DMS114 treated with DMSO at 0.1 percent for 48 hours (cell line): ENCODE results near the gene HSPA12A.

ENCODE experiments used
- DNase-seq: peaks from one replicate; lab custom pipeline; 2025; ENCODE audit not compliant: unreplicated experiment; lab: John Stamatoyannopoulos, UW

HSPA12A gene

GRCh38 chr10:116744885-116745284 is 2.5 kb upstream of the HSPA12A start:
- no peak for DNase-seq

GRCh38 chr10:116744163-116744753 is 1.9 kb upstream of the HSPA12A start:
- no peak for DNase-seq

- no peak for DNase-seq
Observed at GRCh38 chr10:116743266-116744064, 1.1 kb upstream of the HSPA12A start.

GRCh38 chr10:116741391-116742351 is 695 bp downstream of the HSPA12A start:
- no peak for DNase-seq

- DNase-seq = no peak
Observed at GRCh38 chr10:116740971-116741370, 1.4 kb downstream of the HSPA12A start.

GRCh38 chr10:116738339-116738738 is 4.0 kb downstream of the HSPA12A start:
- no peak for DNase-seq

DNA sequence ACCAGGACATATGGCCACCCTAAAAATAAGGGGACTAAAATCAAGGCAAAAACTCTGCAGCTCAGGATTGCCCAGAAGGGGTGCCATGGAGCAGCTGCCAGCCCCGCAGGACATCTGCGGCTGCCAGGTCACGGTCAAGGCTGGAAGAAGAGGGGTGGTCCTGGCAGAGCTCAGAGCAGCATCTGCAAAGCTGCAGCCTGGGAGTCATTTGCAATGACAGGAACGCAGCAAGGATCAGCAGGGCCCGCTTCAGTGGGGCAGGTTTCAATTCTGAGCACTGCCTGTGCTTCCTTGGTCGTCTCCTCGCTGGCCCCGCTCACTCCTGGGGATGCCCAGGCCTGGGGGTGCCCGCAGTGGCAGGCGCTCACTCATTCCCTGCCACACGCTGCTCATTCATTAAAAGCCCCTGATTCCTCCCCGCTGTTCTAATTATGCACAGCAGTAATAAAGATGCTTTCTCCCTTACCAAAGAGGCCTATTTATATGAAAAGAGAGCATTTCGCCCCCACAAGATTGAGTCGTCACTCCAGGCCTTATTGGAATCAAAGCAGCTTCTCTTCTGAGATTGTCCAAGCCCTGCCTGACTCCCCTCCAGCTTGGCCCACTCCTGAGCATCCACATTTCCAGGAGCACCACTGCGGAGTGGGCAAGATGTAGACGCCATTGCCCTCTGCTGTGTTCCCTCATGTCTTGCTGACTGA is 4.6 kb downstream of the HSPA12A start:
- no peak for DNase-seq

DNA sequence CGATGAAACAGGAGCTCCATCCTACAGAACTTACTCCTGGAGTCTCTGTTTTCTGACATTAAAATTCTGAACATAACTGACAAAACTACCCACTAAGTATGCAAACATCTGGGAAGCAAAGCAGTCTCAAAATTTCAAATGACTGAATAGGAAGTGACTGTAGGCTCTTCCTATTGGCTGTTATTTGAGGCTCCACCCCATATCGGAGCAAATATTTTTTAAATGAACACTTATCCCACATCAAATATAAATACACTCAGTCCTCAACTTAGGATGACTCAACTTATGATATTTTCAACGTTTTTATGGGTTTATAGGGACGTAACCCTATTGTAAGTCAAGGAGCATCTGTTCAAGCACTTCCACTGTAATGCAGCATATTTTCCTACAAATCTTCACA is 8.8 kb downstream of the HSPA12A start:
- DNase-seq = no peak

- no peak for DNase-seq
Observed at GRCh38 chr10:116732573-116732972, 9.8 kb downstream of the HSPA12A start.

GRCh38 chr10:116730464-116731260 is 11.7 kb downstream of the HSPA12A start:
- no peak for DNase-seq

- DNase-seq = no peak
Observed at GRCh38 chr10:116729243-116729642, 13.1 kb downstream of the HSPA12A start.

DNA sequence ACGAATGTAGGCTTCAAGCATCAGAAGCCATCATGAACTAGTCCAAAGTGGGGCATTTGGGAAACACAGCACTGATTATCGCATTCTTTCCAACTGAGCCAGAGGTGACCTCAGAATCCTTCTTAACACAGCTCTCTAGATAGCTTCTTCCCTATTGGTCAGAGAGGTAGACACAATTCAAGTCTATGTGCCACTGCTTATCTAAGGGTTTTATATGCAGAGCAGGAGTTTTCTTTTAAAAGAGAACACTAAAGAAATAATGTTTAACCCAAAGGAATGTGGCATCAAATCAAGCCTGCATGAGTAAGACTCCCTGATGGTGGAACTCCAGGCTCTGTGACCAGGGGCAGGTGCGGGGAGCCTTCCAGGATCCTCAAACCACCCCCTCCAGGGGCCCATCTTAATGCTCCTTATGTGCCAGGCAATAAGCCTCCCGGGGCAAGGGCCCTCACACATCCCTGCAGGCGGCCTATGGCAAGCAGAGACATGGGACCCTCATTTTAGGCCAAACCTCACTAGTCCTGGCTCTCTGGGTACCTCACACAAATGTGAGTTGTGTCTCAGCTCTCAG is 13.8 kb downstream of the HSPA12A start:
- DNase-seq = no peak

- DNase-seq = no peak
Observed at GRCh38 chr10:116723428-116724281, 18.7 kb downstream of the HSPA12A start.

GRCh38 chr10:116722736-116723427 is 19.5 kb downstream of the HSPA12A start:
- DNase-seq = no peak

DNA sequence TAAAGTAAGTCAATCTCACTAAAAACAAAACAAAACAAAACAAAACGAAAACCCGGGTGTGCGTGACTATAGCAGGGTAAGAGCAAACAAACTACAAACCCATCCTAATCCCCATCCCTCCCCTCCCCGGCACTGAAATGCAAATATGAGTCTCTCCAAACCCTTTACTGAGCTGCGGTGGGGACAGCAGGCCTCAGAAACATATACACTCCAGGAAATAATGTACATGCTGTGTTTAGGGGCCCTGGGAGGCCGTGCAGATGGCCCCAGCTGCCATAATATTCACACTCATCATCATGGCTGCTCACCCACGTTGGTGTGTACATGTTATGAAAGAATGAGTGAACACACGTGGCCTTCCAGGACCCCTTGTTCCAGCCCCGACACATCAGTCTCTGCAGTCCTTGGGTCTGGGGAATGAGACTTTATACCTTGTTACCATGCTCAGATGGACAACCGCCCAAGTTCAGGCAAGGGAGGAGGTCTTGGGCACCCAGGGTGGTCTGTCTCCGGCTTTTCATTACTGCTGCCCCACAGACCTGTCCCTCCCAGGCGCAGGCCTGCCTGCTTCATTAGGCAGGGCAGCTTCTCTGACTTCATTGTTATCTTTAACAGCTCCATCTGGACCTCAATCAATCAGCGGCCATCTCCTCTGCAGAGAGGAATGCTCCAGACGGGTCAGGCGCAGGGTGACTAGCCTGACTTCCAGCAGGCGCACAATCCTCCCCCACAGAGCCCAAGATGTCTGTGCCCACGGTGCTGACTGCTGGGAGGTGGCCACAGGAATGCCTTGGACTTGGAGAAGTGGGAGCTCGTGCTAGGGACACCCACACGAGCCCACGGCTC is 20.6 kb downstream of the HSPA12A start:
- DNase-seq = no peak

GRCh38 chr10:116720668-116721546 is 21.5 kb downstream of the HSPA12A start:
- no peak for DNase-seq
